Spleen (tissue), 11 donors: ENCODE results near the gene APOBEC3C. TPM values are rescaled to one million over a fixed set of nuclear protein-coding genes. Genes with fewer than 3 reads are reported as not detected.
"Not testable (repeated sequence)": the region's sequence is repeated elsewhere in the genome, so short reads cannot be mapped to it uniquely, and the experiment has no call there.

Source experiments
- DNase-seq: peaks from one replicate; pipeline ENCODE4 v3.0.0-alpha.2; 2020
- H3K27ac ChIP-seq, 8 donors: fragments of 200-600 bp; sonication (generic) in 7 of 8; 1 replicate in 4 of 8; 2 replicates in 4 of 8; pipeline versions ENCODE4 v1.5.0 to v1.8.0; 2016 to 2021; ENCODE audit warnings: inconsistent platforms in 4 of 8, mild to moderate bottlenecking in 4 of 8, moderate library complexity in 1 of 8
- H3K27me3 ChIP-seq, 7 donors: fragments of 200-600 bp; sonication (generic) in 6 of 7; replicated peaks in 1 of 7; 1 replicate in 4 of 7; 2 replicates in 3 of 7; pipeline versions ENCODE4 v1.5.0 to v1.8.0; 2016 to 2021; ENCODE audit warnings: inconsistent platforms in 3 of 7, mild to moderate bottlenecking in 1 of 7
- H3K36me3 ChIP-seq, 6 donors: fragments of 200-600 bp; sonication (generic) in 5 of 6; 1 replicate in 4 of 6; 2 replicates in 2 of 6; pipeline versions ENCODE4 v1.5.0 to v1.8.0; 2016 to 2021; ENCODE audit warnings: inconsistent platforms in 2 of 6
- H3K4me1 ChIP-seq, 6 donors: fragments of 200-600 bp; sonication (generic) in 5 of 6; 1 replicate in 3 of 6; 2 replicates in 3 of 6; pipeline versions ENCODE4 v1.5.0 to v1.8.0; 2016 to 2021; ENCODE audit warnings: inconsistent platforms in 3 of 6
- H3K4me3 ChIP-seq, 8 donors: fragments of 200-600 bp; sonication (generic) in 7 of 8; 1 replicate in 4 of 8; 2 replicates in 4 of 8; pipeline versions ENCODE4 v1.5.0 to v1.8.0; 2016 to 2021; ENCODE audit warnings: inconsistent platforms in 4 of 8, mild to moderate bottlenecking in 4 of 8, moderate library complexity in 2 of 8
- H3K9me3 ChIP-seq, 8 donors: fragments of 200-600 bp; sonication (generic) in 7 of 8; 1 replicate in 4 of 8; 2 replicates in 4 of 8; pipeline versions ENCODE4 v1.5.0 to v1.8.0; 2016 to 2021; ENCODE audit warnings: inconsistent platforms in 4 of 8
- POLR2A ChIP-seq, 3 donors: fragments of 450-650 bp; IDR thresholded peaks; one replicate each; pipeline ENCODE4 v1.5.1; 2017; ENCODE audit warnings: antibody characterized with exemption in 3 of 3, mild to moderate bottlenecking in 1 of 3
- POLR2AphosphoS5 ChIP-seq, 3 donors: sonication (generic); formaldehyde crosslinking; IDR thresholded peaks; one replicate each; pipeline ENCODE4 v1.5.1; 2017; ENCODE audit warnings: antibody characterized with exemption in 3 of 3
- WGBS, 5 donors: extraction: QIAGEN DNeasy Blood & Tissue Kit in 3 of 5; methylation state at CpG; one replicate each; pipeline versions ENCODE4 v1.1.5 to v1.1.7; 2013 to 2018; 5-methylcytosine and 5-hydroxymethylcytosine counted together
- intact Hi-C: fragments of 100-400 bp; cut with DNase I; formaldehyde crosslinking; loops from one replicate; pipeline ENCODE4 v1.15.0; 2023; ENCODE audit warnings: low total_unique reads
- polyA plus RNA-seq, 3 donors: library from polyadenylated mRNA; stranded (reverse); fragments of 200-250 nt; gene quantifications; one replicate each; pipeline ENCODE4 v1.2.1, GENCODE V29; 2013
- total RNA-seq, 7 donors: library from RNA; depleted of rRNA in 3 of 7; stranded (reverse); fragments of >200 nt in 3 of 7; fragmentation: NEBNext Ultra II Directional in 4 of 7; extraction: Animal tissue kit (Norgen Biotek cat#: 25700) in 4 of 7; gene quantifications; one replicate each; pipeline versions ENCODE4 v1.1.0 to v1.2.1, GENCODE V29; 2016 to 2021
- TF ChIP-seq, protein P1 (sequence below), 11 experiments: fragments of 200-600 bp in 7 of 11; fragments of 450-650 bp in 4 of 11; sonication (generic) in 4 of 11; IDR thresholded peaks in 8 of 11; conservative IDR thresholded peaks in 3 of 11; 1 replicate in 7 of 11; 2 replicates in 4 of 11; pipeline versions ENCODE4 v1.4.0 to v1.8.0; 2016 to 2021; ENCODE audit warnings: antibody characterized with exemption in 11 of 11, inconsistent platforms in 4 of 11, mild to moderate bottlenecking in 1 of 11
- donor health status: healthy with polysubstance abuse.
- donor health status: DM: no; HTN: no; CAD: no; lungs with moderate emphysema.
- donor health status: DM: no; HTN: no; CAD: no.
- donor health status: Bipolar disorder and iron deficiency.
- donor health status: healthy.
- donor health status: DM: no; HTN: no; CAD: no.
- donor health status: DM: yes; HTN: yes; CAD: no.

The APOBEC3C gene
- total and polyA plus RNA-seq, 10 donors = 23.5 to 72.4 (median 49.7) TPM

DNA sequence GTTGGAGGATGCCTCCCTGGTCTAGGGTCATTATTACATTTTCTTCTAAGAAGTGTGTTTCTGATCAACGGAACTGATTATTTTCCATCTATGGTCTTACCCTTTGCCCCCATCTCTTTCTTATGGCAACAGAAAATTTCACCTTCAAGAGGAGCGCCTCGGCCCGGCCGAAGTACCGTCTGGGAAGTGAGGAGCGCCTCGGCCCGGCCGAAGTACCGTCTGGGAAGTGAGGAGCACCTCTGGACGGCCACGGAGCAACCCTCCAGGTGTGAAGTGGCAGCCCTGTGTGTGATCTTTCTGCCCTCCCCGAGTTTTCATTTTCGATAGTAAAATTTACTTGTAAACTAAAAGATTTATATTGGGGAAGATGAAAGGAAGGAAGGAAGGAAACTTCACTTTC, 3.1 kb upstream of the APOBEC3C start:
- no peak for TF ChIP-seq POLR2A (IDR thresholded peaks at IDR 0.05)
- intact Hi-C loops = loop anchor here (10.0 kb wide), 2 partner anchors 64 to 304 kb away; partner anchors contain the start of genes APOBEC3G and RPL3
- H3K27me3 ChIP-seq = no peaks in the 10 kb centered on the region
- no peak overlapping the region for H3K27ac ChIP-seq
- 74 to 86% (median 80%) methylated on average over 15 of the region's 15 CpGs for WGBS, 5 donors
- H3K9me3 ChIP-seq = no peaks in the 10 kb centered on the region
- H3K4me1 ChIP-seq = peaks cover 11 to 51% (median 29%) of the 10 kb centered on the region in 6 donors
- peaks cover 0 to 3% (median 0%) of the 10 kb centered on the region in 6 donors for H3K36me3 ChIP-seq
- H3K4me3 ChIP-seq = no peak overlapping the region
- DNase-seq = no peak

DNA sequence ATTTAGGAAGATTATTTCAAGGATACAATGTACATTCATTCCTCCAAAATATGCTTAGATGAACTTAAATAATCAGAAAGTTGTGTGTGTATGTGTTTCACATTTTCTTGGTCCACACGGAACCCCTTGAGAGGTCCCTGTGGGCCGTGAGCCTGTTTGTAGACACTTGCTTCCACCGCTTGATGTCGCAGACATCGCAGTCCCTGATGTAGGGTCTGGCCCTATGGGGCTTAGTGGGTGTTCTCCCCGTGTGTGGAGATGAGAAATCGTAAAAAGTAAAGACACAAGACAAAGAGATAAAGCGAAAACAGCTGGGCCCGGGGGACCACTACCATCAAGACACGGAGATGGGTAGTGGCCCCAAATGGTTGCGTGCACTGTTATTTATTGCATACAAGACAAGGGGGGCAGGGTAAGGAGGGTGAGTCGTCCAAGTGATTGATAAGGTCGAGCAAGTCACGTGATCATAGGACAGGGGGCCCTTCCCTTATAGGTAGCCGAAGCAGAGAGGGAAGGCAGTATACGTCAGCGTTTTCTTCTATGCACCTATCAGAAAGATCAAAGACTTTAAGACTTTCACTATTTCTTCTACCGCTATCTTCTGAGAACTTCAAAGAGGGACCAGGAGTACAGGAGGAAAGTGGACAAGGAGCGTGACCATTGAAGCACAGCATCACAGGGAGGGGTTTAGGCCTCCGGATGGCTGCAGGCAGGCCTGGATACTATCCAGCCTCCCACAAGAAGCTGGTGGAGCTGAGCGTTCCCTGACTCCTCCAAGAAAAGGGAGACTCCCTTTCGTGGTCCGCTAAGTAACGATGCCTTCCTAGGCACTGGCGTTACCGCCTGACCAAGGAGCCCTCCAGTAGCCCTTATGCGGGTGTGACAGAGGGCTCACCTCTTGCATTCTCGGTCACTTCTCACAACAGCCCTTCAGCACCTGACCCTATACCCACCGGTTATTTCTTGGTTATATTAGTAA, 1.2 kb upstream of the APOBEC3C start:
- H3K27ac ChIP-seq = peak overlapping the region; percentile 85 to 96 (median 92)
- peaks cover 11 to 64% (median 39%) of the 10 kb centered on the region in 6 donors for H3K4me1 ChIP-seq
- H3K4me3 ChIP-seq = peak overlapping the region in 1 of 8 donors; percentile 78
- no peak for TF ChIP-seq POLR2AphosphoS5 (IDR thresholded peaks at IDR 0.05)
- no peak for TF ChIP-seq POLR2A (IDR thresholded peaks at IDR 0.05)
- TF ChIP-seq, protein P1, sequence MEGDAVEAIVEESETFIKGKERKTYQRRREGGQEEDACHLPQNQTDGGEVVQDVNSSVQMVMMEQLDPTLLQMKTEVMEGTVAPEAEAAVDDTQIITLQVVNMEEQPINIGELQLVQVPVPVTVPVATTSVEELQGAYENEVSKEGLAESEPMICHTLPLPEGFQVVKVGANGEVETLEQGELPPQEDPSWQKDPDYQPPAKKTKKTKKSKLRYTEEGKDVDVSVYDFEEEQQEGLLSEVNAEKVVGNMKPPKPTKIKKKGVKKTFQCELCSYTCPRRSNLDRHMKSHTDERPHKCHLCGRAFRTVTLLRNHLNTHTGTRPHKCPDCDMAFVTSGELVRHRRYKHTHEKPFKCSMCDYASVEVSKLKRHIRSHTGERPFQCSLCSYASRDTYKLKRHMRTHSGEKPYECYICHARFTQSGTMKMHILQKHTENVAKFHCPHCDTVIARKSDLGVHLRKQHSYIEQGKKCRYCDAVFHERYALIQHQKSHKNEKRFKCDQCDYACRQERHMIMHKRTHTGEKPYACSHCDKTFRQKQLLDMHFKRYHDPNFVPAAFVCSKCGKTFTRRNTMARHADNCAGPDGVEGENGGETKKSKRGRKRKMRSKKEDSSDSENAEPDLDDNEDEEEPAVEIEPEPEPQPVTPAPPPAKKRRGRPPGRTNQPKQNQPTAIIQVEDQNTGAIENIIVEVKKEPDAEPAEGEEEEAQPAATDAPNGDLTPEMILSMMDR (IDR thresholded peaks at IDR 0.05 in 8 of 11, conservative IDR thresholded peaks at IDR 0.05 in 3 of 11) = no peak
- H3K27me3 ChIP-seq = no peaks in the 10 kb centered on the region
- H3K9me3 ChIP-seq = no peaks in the 10 kb centered on the region
- DNase-seq = no peak
- 85 to 90% (median 88%) methylated on average over 29 of the region's 29 CpGs for WGBS, 5 donors
- H3K36me3 ChIP-seq = peaks cover 0 to 22% (median 2%) of the 10 kb centered on the region in 6 donors
- intact Hi-C loops = loop anchor here (10.0 kb wide), 2 partner anchors 62 to 302 kb away; partner anchors contain the start of genes APOBEC3G and RPL3

DNA sequence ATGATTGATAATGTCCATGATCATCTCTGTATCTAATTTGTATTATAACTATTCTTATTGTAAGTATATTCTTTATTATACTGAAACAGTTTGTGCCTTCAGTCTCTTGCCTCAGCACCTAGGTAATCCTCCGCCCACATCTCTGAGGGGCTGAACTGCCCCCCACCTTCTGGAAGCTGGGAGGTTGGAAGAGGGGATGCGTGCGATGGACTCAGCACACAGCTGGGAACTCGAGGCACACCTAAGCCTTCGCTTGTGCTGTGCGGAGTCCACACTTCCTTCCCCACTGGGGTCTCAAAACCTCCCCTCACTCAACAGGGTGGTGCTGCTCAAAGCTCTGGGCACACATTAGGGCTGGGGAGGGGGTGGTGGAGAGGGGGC, 506 bp upstream of the APOBEC3C start:
- DNase-seq, H3K9me3 ChIP-seq, H3K27me3 ChIP-seq: not testable (repeated sequence)
- Histone ChIP-seq H3K36me3 (peaks cover 0 to 29% (median 5%) of the 10 kb centered on the region in 6 donors), H3K4me1 (peaks cover 11 to 64% (median 39%) of the 10 kb centered on the region in 6 donors), H3K4me3 (peak overlapping the region; percentile 48 to 78 (median 60)), H3K27ac (peak overlapping the region; percentile 85 to 96 (median 92))
- intact Hi-C loops = loop anchor here (10.0 kb wide), 2 partner anchors 61 to 301 kb away; partner anchors contain the start of genes APOBEC3G and RPL3
- WGBS, 5 donors = 30 to 39% (median 36%) methylated on average over 6 of the region's 6 CpGs

DNA sequence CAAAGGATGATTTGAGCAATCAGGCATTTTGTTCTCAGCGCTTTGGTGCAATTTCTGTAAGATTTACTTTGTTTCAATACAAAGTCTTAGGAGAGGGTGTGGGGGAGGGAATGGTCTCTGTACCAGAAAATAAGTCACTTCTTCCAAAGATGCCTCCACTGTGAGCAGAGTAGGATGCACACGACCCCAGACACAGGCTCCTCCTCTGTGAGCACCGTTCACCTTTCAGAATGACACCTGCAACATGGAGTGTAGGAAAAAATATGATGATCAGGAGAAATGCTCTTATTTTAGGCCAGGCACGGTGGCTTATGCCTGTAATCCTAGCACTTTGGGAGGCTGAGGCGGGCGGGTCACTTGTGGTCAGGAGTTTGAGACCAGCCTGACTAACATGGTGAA, 665 bp downstream of the APOBEC3C start:
- Histone ChIP-seq H3K4me3 (peak overlapping the region; percentile 48 to 78 (median 60)), H3K4me1 (peaks cover 11 to 72% (median 42%) of the 10 kb centered on the region in 6 donors), H3K27ac (peak overlapping the region; percentile 85 to 96 (median 92)), H3K36me3 (peaks cover 0 to 39% (median 5%) of the 10 kb centered on the region in 6 donors)
- intact Hi-C loops = loop anchor here (10.0 kb wide), 2 partner anchors 60 to 300 kb away; partner anchors contain the start of genes APOBEC3G and RPL3
- not testable (repeated sequence) for H3K27me3 ChIP-seq, DNase-seq, H3K9me3 ChIP-seq
- WGBS, 5 donors = 26 to 44% (median 31%) methylated on average over 6 of the region's 6 CpGs

DNA sequence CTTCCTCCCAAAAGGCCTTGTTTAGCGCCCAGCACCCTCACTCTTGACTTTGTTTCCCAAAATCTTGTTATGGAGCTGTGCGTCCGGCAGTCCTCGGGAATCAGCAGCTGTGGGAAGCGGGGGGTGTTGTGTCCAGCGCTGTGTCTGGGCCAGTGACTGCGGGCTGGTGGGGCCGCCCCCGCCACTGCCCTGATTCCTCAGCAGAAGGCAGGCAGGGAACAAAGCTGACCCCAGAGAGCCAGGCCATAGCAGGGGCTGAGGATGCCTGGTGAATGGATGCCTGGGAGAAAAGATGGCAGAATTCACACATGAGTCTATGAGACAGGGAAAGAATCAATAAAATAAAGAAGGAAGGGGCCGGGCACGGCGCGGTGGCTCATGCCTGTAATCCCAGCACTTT, 2.5 kb downstream of the APOBEC3C start:
- Histone ChIP-seq H3K36me3 (peaks cover 0 to 39% (median 5%) of the 10 kb centered on the region in 6 donors), H3K4me1 (peaks cover 17 to 87% (median 56%) of the 10 kb centered on the region in 6 donors), H3K27me3 (no peaks in the 10 kb centered on the region), H3K27ac (peak overlapping the region in 1 of 8 donors; percentile 40), H3K4me3 (no peak overlapping the region), H3K9me3 (no peaks in the 10 kb centered on the region)
- 96 to 99% (median 97%) methylated on average over 13 of the region's 13 CpGs for WGBS, 5 donors
- DNase-seq = no peak
- intact Hi-C loops = loop anchor here (10.0 kb wide), 2 partner anchors 58 to 298 kb away; partner anchors contain the start of genes APOBEC3G and RPL3
- TF ChIP-seq, protein P1 (IDR thresholded peaks at IDR 0.05 in 8 of 11, conservative IDR thresholded peaks at IDR 0.05 in 3 of 11) = no peak
- TF ChIP-seq POLR2AphosphoS5 (IDR thresholded peaks at IDR 0.05) (no peak), POLR2A (IDR thresholded peaks at IDR 0.05) (no peak)
